Stimulated activated CD4-positive, alpha-beta T cell treated with anti-CD3 and anti-CD28 coated beads, Interleukin-1b, Interleukin-23, amount 100 ng/mL, for 24 hours (primary cell): ENCODE measurements around the gene KLHDC8A.
"Not testable (repeated sequence)": the region's sequence is repeated elsewhere in the genome, so short reads cannot be mapped to it uniquely, and the experiment has no call there.

Experiments
- DNase-seq, 4 experiments: peaks; one replicate each; pipeline ENCODE4 v3.0.0-alpha.2; 2020; ENCODE audit warnings: low read depth in 4 of 4, low spot score in 1 of 4

The KLHDC8A gene, protein sequence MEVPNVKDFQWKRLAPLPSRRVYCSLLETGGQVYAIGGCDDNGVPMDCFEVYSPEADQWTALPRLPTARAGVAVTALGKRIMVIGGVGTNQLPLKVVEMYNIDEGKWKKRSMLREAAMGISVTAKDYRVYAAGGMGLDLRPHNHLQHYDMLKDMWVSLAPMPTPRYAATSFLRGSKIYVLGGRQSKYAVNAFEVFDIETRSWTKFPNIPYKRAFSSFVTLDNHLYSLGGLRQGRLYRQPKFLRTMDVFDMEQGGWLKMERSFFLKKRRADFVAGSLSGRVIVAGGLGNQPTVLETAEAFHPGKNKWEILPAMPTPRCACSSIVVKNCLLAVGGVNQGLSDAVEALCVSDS

DNA sequence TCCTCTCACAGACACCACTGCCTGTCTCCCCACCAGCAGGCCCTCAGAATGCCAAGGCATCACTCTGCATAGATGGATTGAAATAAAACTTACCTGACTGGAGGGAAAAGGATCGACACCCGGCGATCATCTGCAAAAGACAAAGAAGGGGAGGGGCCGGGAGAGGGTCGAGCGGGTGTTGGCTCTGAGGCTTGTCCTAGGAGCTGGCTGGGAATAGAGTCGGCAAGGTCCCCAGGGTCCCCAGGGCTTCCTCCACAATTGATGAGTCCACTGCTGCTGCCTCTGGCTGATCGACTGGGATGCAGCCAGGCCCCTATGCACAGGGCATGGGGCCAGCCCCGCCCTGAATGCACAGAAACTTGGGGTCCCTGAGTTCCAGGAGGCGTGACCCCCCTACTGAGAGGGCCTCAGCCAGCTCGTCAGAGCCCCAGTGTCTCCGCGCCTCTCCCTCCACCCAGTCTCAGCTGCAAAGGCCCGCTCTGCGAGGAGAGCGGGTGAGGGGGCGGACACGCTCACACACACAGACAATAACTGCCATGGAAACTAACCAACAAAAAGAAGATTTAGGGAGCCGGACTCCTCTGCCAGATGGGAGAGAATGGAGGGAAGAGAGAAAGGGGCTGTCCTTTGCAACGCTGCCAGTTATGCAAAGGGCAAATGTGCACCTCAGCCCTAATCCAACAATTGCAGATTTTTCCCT is at the start of gene KLHDC8A:
TSS of gene KLHDC8A (minus strand) at position 483 of the 700 bp plus-strand sequence. CDS start 13,318 bp downstream, outside the sequence.
- no peak for DNase-seq

DNA sequence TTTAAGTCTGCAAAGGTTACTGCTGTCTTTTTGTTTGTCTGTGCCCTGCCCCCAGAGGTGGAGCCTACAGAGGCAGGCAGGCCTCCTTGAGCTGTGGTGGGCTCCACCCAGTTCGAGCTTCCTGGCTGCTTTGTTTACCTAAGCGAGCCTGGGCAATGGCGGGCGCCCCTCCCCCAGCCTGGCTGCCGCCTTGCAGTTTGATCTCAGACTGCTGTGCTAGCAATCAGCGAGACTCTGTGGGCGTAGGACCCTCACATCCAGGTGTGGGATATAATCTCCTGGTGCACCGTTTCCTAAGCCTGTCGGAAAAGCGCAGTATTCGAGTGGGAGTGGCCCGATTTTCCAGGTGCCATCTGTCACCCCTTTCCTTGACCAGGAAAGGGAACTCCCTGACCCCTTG is 49.5 kb upstream of the KLHDC8A start:
- not testable (repeated sequence) for DNase-seq

DNA sequence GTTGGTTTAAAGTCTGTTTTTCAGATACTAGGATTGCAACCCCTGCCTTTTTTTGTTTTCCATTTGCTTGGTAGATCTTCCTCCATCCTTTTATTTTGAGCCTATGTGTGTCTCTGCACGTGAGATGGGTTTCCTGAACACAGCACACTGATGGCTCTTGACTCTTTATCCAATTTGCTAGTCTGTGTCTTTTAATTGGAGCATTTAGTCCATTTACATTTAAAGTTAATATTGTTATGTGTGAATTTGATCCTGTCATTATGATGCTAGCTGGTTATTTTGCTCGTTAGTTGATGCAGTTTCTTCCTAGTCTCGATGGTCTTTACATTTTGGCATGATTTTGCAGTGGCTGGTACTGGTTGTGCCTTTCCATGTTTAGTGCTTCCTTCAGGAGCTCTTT is 47.8 kb upstream of the KLHDC8A start:
- DNase-seq: not testable (repeated sequence)

DNA sequence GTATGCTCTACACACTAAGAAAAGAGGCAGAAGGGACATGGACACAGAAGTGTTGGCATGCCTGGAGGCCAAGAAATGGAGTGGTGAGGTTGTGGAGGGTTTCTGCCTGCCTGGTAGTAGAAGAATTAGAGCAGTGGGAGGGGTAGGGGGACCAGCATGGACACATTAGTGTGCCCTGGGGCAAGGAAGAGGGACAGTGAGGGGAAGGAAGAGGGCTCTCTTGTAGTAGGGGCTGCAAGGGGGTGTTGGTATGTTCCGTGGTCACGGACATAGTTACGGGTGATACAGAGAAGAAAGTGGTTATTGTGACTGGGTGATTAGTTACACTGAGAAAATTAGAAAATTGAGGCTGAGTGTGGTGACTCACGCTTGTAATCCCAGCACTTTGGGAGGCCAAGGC is 41.9 kb upstream of the KLHDC8A start:
- no peak for DNase-seq

DNA sequence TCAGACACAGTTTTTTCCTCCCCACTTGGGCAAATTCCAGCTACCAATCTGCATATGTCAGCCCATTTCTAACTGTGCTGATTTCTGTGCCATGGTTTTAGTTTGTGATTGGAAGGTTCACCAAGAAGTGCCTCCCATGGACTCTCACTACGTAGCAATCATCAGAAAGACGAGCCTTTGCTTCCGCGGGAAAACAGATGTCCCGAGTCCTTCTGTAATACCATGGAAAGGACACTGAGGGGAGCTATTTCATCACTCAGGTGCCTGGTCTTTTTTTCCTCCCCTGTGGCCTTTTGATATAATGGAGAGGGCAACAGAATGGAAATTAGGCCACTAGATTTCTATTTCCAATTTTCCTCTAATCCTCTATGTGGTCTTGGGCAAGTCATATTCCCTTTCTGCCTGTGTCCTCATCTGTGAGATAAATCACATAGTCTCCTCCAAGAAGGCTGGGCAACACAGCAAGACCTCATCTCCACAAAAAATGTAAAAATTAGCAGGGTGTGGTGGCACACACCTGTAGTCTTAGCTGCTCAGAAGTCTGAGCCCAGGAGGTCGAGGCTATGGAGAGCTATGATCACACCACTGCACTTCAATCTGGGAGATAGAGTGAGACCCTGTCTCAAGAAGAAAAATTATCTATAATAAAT is 40.4 kb upstream of the KLHDC8A start:
- no peak for DNase-seq

DNA sequence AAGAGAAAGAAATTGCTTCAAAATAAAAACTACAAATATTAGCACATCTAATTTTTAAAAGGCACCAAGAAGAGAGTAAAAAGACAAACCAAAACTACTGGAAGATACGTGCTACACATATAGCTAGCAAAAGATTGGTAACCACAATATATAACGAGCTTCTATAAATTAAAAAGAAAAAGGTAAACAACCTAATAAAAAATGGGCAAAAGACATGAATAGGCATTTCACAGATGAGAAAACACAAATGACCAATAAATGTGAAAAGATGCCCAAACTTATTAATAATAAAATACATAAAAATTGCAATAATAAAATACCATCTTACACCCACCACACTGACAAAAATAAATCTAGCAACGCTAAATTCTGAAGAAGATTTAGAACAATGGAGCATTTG is 38.9 kb upstream of the KLHDC8A start:
- no peak for DNase-seq

DNA sequence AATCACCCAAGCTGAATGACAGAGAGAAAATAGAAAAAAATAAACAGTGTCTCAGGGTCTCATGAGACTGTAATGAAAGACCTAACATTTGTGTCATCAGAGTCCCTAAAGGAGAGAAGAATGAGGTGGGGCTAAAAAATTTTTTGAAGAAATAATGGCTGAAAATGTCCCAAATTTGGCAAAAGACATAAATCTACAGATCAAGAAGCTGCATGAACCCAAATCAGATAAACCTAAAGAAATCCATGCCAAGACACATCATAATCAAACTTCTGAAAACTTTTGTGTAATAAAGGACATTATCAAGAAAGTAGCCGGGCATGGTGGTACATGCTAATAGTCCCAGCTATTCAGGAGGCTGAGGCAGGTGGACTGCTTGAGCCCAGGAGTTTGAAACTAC is 35.9 kb upstream of the KLHDC8A start:
- DNase-seq: no peak

DNA sequence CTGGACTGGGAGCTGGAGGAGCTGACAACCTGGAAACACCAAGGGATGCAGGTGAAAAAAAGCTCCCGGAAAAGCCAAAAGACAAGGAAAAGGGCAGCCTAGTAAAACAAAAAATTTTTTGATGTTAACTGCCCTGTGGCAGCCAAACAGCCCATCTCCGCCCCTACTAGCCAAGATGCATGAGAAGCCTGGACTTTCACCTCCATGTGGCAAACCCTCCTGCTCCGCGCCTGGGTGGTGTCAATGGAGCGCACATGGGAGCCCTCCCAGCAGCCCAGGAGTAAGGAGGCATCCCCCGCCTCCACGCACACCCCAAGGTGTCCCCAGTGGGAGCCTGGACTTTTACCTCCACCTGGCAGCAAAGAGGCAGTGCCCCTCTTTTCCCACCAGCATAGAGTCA is 34.7 kb upstream of the KLHDC8A start:
- no peak for DNase-seq

DNA sequence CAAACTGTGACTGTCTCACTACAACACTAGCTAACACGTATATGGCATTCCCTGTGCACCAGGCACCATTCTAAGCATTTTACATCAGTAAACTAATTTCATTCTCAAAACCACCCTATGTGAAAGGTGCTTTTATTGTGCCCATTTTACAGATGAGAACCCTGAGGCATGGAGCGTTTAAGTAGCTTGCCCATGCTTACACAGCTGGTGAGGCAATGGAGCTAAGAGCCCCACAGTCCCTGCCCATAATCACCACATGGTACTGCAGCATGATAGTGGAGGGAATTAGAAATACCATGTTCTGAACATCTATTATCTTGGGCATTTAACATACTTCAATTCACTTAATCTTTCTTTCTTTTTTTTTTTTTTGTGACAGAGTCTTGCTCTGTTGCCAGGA is 31.1 kb upstream of the KLHDC8A start:
- DNase-seq: no peak

DNA sequence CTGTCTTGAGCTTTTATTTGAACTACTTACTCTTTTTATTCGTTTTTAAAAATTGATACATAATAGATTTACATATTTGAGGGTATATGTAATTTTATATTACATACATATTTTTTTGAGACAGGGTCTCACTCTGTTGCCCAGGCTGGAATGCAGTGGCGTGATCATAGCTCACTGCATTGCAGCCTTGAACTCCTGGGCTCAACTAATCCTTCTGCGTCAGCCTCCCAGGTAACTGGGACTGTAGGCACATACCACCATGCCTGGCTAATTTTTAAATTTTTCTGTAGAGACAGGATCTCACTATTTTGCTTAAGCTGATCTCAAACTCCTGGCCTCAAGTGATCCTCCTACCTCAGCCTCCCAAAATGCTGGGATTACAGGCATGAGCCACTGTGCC is 26.3 kb upstream of the KLHDC8A start:
- not testable (repeated sequence) for DNase-seq

DNA sequence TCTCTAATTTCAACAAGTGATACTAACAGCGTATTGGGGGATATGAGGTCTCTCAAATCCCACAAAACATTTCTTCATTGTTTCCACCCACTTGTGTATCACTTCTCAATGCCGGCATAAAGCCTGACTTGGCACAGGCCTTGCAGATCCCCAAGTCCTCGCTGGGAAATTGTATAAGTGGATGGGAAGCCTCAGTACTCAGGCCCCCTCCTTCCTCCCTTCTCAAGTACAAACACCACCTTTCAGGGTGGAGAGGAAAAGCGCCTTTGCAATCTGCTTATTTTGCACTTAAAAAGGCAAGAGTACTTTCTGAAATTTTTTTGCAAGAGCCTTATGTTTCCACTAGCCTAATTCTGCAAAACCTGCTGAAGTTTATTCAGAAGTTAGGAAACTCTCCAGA is 25.8 kb upstream of the KLHDC8A start:
- no peak for DNase-seq

DNA sequence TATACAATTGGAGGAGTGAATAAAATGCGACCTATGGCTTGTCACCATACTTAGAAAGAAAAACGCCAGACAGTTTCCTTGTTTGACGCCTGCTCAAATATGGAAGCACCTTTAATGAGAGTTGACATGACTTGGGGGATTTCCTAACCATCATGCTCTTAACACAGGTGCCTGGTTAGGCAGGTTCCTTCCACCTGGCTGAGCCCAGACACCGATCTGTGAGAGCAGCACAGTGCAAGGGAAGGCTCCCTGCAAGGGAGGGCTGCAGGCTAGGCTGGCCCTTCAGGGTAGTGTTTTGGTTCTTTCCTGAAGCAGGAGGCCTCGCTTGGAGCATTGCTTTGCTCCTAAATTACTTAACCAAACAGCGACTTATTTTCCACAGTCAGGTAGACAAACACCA is 24.6 kb upstream of the KLHDC8A start:
- DNase-seq: no peak

DNA sequence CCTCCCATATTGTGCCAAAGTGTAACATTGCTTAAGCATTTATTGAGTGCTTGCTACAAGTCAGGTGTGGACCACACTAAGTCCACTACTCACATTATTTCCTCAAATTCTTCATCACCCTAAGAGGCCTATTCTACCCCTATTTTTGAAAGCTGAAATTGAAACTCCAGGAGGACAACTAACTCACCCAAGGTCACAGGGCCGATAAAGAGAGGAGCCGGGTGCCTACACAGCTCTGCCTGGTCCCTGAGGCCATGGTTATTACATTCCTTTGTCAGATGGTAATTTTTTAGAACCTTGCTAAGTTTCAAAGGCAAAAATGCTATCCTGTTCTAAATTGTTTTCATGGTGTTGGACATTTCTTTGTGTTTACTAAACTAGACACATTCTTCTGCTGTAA is 24.2 kb upstream of the KLHDC8A start:
- DNase-seq: no peak

DNA sequence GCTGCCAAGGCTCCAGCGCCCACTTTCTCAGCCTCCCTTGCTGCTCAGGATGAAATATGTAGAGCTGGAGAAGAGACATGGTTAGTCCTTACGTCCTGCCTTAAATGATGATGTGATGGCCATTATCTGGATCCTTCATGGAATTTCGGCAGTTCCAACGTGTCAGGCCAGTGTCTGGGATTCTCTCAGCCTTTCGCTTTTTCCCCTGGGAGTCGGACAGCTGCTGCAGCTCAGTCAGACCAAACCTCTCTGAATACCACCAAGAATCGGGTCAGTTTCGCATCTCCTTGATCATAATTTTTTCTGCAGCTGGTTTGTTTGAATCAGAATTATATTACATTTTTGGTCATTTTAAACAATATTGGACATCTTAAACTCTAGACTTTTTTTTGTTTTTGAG is 22.3 kb upstream of the KLHDC8A start:
- no peak for DNase-seq

DNA sequence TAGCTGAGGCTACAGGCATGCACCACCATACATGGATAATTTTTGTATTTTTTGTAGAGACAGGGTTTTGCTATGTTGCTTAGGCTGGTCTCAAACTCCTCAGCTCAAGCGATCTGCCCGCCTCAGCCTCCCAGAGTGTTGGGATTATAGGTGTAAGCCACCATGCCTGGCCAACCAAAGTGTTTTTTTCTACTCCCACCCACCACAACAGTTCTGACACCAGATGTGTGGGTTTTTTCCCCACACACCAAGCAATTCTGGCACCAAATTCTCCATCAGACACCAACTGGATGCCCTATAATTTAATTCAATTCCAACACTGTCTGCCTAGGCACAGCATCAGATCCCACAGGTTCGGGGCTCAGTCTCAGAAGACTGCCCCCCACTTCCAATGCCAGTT is 20.6 kb upstream of the KLHDC8A start:
- no peak for DNase-seq

DNA sequence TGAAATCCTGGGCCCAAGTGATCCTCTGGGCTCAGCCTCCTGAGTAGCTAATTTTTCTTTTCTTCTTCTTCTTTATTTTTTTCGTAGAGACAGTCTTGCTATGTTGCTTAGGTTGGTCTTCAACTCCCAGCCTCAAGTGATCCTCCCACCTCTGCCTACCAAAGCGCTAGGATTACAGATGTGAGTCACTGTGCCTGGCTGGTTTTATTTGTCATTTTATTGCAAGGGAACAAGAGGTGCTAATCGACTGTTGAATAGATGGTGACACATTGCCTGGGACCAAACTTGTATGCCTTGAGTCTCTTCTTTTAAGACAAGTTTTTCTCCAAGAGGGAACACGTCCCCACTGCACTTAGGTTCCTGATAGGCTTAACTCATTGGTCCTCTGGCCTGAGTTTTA is 20.0 kb upstream of the KLHDC8A start:
- no peak for DNase-seq

DNA sequence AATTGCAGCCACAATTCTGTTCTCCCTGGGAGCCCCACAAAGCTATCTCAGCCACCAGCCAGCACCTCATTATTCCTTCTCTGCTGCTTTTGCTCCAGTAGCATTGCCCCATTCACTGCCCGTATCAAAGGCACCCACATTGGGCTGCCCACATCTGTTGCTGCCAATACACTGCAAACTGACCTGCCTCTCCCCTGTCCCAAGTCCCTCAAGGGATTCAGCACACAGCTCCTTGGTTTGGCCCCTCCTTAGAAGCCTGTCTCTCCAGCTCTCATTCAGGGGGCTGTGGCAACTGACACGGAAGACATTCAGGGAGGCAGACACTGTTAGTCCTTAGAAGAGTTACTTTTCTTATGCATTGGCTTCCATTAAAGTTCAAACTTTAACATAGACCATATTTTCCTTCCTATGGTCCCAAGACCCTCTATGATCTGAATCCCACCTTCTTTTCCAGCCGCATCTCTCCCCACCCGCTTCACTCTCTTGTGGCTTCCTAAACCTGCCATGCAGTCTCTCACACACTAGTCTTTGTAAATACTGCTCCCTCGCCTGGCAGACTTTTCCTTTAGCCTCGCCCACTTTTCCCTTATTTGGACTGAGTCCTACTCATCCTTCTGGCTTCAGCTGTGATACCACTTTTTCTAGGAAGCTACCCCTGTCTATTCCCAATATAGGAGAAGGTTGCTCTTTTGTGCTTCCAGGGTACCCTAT is 19.3 kb upstream of the KLHDC8A start:
- no peak for DNase-seq

DNA sequence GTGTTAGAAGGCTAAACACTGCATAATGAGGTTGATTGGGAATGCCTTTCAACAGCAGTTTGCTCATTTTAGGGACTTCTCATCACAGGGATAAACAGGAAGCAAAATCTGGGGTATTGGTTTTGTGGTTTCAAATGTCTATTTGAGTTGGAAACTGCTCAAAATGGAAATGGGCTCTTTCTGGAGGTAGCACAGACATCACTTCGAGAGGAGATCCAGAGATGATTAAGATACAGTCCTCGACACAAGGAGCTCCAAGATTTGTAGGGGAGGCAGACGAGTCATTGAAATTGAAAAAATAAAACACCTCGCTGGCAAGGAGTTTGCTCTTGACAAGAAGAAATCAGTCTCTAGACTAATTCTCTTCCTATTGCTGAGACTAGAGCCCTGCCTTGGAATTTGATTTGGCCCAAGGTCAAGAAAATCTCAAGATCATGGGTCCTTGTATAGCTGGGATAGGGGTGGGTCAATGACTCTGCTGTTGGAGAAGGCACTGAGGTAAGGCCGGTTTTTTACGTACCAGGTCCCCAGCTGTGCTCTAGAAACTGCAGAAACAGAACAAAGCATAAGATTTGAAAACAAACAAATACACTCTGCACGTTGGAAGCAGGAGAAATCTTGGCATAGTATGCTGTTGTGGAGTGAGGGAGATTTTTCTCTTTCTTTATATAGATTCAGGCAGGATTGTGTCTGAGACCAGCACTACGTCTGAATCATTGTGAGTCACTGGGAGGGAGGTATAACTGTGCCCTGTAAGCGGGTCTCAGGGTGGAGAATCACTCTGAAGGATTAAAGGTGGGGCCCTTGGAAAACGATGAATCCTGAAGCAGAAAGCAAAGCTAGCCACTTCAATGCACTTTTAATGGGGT is 17.7 kb upstream of the KLHDC8A start:
- DNase-seq: no peak

DNA sequence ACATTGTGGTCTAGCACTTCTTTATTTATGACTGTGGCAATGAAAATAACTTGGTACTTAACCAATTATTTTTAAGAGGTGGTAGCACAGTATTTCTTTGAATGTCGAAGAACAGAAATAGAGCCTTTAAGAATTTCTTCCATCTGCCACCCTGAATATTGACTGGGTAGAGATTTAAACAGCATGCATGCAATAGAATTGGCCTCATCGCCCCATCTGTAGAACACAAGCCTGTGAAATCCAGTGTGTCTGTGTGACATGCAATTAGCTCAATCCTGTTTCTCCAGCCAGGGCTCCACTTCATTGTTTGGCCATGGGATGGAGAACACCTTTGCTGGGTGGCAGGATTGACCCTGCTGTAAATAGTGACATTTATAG is 17.1 kb upstream of the KLHDC8A start:
- DNase-seq: no peak

DNA sequence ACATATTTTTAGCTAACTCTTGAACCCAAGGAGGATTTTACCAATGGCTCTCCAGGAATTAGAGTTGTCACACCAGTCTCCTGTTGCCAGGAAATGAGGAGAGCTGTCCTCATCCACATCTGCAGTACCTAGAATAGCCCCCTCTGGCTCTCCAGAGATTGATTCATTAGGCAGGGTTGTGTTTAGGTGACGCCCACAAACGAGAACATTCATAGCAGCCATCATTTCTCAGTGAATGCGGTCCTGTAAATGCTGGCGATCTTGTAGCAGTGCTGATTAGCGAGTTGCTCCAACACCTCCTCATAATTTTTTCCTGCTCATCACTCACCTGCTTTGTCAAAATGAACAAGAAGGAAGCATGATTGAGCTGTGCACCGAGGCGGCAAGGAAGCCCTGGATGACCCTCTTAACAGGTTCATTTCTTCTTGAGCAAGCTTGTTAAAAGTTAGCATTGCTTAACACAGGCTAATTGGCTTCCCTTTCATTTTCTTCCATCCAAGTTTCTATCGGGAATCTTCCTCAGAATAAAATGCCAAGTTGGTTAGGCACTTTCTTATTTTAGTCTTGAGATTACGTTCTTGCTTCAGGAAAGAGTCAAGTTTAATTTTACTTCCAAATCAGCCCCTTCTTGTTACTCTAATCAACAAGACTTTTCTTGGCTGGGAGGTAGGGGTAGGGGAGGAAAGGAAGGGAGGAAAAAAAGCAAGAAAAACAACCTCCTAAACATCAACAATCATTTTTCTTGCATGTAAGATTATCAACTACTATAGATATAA is 16.5 kb upstream of the KLHDC8A start:
- no peak for DNase-seq
